Osteoblast (primary cell): ENCODE results near the gene ADAM17. TPM values are rescaled to one million over a fixed set of nuclear protein-coding genes. Genes with fewer than 3 reads are reported as not detected.

Source experiments
- DNase-seq: peaks from one replicate; pipeline ENCODE4 v3.0.0; 2011; ENCODE audit warnings: low spot score, mixed read lengths; ENCODE audit not compliant: insufficient read length; ENCODE audit errors: missing footprints
- H2AFZ ChIP-seq: 2 replicates; pipeline ENCODE4 v1.6.0; 2011; ENCODE audit warnings: mild to moderate bottlenecking, low read length
- H3K27ac ChIP-seq: 2 replicates; pipeline ENCODE4 v1.5.1; 2011; ENCODE audit warnings: mild to moderate bottlenecking, low read depth, low read length, moderate library complexity
- H3K27me3 ChIP-seq: 2 replicates; pipeline ENCODE4 v1.6.0; 2012; ENCODE audit warnings: mild to moderate bottlenecking, control low read depth, inconsistent platforms, low read length, moderate library complexity; ENCODE audit not compliant: insufficient read depth
- H3K36me3 ChIP-seq: 2 replicates; pipeline ENCODE4 v1.5.1; 2011; ENCODE audit warnings: mild to moderate bottlenecking, low read length, control low read depth, moderate library complexity; ENCODE audit not compliant: insufficient read depth
- H3K4me1 ChIP-seq: 2 replicates; pipeline ENCODE4 v1.5.1; 2011; ENCODE audit warnings: mild to moderate bottlenecking, low read length, control low read depth, moderate library complexity; ENCODE audit not compliant: insufficient read depth
- H3K4me2 ChIP-seq: 2 replicates; pipeline ENCODE4 v1.6.0; 2011; ENCODE audit warnings: mild to moderate bottlenecking, low read length; ENCODE audit not compliant: insufficient read depth
- H3K4me3 ChIP-seq: fragments of 200-600 bp; sonication (generic); 3 replicates; pipeline ENCODE4 v1.5.1; 2012; ENCODE audit warnings: mild to moderate bottlenecking, low read length, inconsistent platforms; ENCODE audit not compliant: insufficient read depth
- H3K79me2 ChIP-seq: 2 replicates; pipeline ENCODE4 v1.6.0; 2012; ENCODE audit warnings: mild to moderate bottlenecking, low read length, control low read depth, inconsistent platforms; ENCODE audit not compliant: insufficient read depth
- H3K9me3 ChIP-seq: 2 replicates; pipeline ENCODE4 v1.5.1; 2011; ENCODE audit warnings: low read depth, low read length, control low read depth
- H4K20me1 ChIP-seq: 2 replicates; pipeline ENCODE4 v1.6.0; 2012; ENCODE audit warnings: mild to moderate bottlenecking, low read length, control low read depth; ENCODE audit not compliant: insufficient read depth
- CTCF ChIP-seq: IDR thresholded peaks from 2 replicates; pipeline ENCODE4 v1.5.1; 2011; ENCODE audit warnings: mild to moderate bottlenecking, low read depth, low read length, moderate library complexity; ENCODE audit errors: extremely low read depth
- total RNA-seq: library from RNA; depleted of rRNA; stranded (reverse); fragments of >200 nt; gene quantifications from 2 replicates; pipeline ENCODE4 v1.2.3, GENCODE V29; 2012

Gene ADAM17
- total RNA-seq, 1 donor, result 69.1 TPM

GRCh38 chr2:9548506-9548905 is 7.1 kb downstream of the ADAM17 start:
- no peaks in the 10 kb centered on the region for H3K9me3 ChIP-seq
- no peak overlapping the region for H3K4me3 ChIP-seq
- DNase-seq, result peak; percentile 46
- H4K20me1 ChIP-seq, result peaks cover 38% of the 10 kb centered on the region
- peaks cover 94% of the 10 kb centered on the region for H3K79me2 ChIP-seq
- no peaks in the 10 kb centered on the region for H3K27me3 ChIP-seq
- no peak for TF ChIP-seq CTCF
- H3K4me2 ChIP-seq, result peak overlapping the region; percentile 30
- no peak overlapping the region for H2AFZ ChIP-seq
- peaks cover 40% of the 10 kb centered on the region for H3K4me1 ChIP-seq
- H3K27ac ChIP-seq, result peak overlapping the region; percentile 62
- H3K36me3 ChIP-seq, result no peaks in the 10 kb centered on the region

GRCh38 chr2:9547262-9547991 is 8.2 kb downstream of the ADAM17 start:
- Histone ChIP-seq H2AFZ (no peak overlapping the region), H3K4me3 (no peak overlapping the region), H3K27ac (peak overlapping the region; percentile 62), H3K9me3 (no peaks in the 10 kb centered on the region), H3K79me2 (peaks cover 97% of the 10 kb centered on the region), H3K27me3 (no peaks in the 10 kb centered on the region), H3K36me3 (no peaks in the 10 kb centered on the region), H3K4me1 (peaks cover 32% of the 10 kb centered on the region), H3K4me2 (peak overlapping the region; percentile 14), H4K20me1 (peaks cover 32% of the 10 kb centered on the region)
- peak; percentile 86 for DNase-seq
- TF ChIP-seq CTCF, result no peak

- peaks cover 20% of the 10 kb centered on the region for H4K20me1 ChIP-seq
Observed at GRCh38 chr2:9545502-9545901, 10.1 kb downstream of the ADAM17 start.

More at GRCh38 chr2:9545502-9545901, 10.1 kb downstream of the ADAM17 start:
- Histone ChIP-seq H3K79me2 (peaks cover 96% of the 10 kb centered on the region), H2AFZ (no peak overlapping the region), H3K27ac (no peak overlapping the region), H3K36me3 (no peaks in the 10 kb centered on the region), H3K4me2 (no peak overlapping the region), H3K4me3 (no peak overlapping the region), H3K27me3 (no peaks in the 10 kb centered on the region), H3K4me1 (peaks cover 23% of the 10 kb centered on the region), H3K9me3 (no peaks in the 10 kb centered on the region)
- no peak for DNase-seq
- TF ChIP-seq CTCF, result no peak
